CD1c-positive myeloid dendritic cell (primary cell): Measurements from ENCODE around the gene ATP6V0A4.
"Not testable (repeated sequence)": the region's sequence is repeated elsewhere in the genome, so short reads cannot be mapped to it uniquely, and the experiment has no call there.

Experiments used
- DNase-seq: peaks from one replicate; pipeline ENCODE4 v3.0.0-alpha.2; 2016; ENCODE audit errors: extremely low spot score

Gene ATP6V0A4

DNA sequence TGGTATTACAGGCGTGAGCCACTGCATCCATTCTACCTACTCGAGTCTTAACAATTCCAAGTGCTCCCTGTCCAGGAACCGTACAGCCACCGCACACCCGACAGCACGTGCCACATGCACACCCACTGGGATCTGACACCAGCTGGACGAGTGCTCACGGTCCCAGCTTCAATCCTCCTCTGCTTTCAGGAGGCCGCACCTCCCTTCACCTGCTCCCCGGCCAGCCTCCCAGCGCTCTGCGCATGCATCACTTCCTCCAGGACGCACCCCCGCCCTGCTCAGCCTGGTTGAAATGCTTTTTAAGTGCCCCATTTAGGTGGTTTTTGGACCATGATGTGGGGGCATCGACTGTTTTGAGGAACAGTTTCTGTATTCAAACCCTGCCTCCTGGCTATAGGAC, 47.5 kb downstream of the ATP6V0A4 start:
- no peak for DNase-seq

DNA sequence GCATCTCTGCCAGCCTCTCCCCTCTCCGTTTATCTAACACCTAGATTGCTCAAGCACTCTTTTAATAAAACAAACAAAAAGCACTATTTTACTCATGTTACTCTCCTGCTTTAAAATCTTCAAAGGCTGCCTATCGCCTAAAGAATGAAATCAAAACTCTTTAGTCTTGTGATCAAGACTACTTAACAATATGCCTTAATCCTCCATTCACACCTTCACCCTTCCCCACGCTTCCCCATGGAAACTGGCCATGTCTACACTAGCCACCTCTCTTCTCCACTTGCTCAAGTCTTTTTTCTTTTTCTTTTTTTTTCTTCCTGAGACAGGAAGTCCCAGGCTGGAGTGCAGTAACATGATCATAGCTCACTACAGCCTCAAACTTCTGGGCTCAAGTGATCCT, 48.0 kb downstream of the ATP6V0A4 start:
- no peak for DNase-seq

DNA sequence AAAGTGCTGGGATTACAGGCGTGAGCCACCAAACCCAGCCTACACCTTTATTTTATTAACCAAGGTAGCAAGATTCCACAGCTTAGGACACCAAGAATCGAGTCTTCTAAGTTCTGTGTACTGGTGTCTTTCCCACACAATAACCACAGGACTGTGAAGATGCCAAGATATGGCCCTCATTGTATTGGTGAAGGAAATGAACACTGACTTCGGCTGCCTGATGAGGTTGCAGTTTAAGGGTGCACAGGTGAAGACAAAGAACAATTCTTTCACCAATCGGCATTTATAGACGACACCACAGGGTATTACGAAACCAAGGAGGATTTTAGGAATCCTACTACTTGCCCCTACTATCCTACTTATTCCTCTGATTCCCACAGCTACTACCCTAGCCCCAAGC, 49.3 kb downstream of the ATP6V0A4 start:
- no peak for DNase-seq

- DNase-seq: no peak
Observed at GRCh38 chr7:138746073-138746472, 51.9 kb downstream of the ATP6V0A4 start.

DNA sequence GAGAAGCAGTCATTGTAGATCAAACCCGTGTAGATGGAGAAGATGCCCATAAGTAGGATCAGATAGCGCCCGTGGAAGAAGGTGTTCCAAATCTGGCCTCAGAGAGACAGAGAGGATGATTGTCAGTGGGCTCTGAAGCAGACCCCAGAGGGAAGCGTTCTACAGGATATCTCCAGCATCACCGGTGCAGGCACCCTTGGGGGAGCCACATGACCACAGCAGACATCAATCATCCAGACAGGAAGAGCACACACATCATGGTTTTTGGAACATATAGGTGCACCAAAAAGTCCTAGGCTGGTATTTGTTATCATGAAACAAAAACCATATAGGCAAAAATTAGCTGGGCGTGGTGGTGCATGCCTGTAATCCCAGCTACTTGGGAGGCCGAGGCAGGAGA, 52.8 kb downstream of the ATP6V0A4 start:
- no peak for DNase-seq

DNA sequence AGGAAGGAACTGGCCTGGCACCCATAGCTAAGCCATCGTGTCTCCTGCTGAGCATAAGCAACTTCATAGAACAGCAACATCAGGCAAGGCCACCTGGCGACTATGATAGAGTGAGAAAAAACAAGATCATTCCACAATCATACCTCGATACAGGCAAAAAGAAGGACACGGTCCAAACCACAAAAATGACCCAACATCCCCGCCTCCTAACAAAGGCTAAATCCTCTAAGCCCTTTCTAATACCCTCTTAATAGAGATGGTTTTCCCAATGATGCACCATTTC, 56.6 kb downstream of the ATP6V0A4 start:
- DNase-seq: no peak

DNA sequence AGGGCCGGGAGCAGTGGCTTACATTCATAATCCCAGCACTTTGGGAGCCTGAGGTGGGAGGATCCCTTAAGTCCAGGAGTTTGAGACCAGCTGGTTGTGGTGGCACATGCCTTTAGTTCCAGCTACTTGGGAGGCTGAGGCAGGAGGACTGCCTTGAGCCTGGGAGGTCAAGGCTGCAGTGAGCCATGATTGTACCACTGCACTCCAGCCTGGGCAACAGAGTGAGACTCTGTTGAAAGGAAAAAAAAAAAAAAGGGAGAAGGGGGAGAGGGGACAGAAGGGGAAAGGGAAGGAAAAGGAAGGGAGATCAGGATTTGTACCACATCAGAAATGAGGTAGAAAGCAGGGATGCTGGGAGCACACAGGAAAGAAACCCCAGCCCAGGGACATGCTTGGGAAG, 58.1 kb downstream of the ATP6V0A4 start:
- DNase-seq: no peak

DNA sequence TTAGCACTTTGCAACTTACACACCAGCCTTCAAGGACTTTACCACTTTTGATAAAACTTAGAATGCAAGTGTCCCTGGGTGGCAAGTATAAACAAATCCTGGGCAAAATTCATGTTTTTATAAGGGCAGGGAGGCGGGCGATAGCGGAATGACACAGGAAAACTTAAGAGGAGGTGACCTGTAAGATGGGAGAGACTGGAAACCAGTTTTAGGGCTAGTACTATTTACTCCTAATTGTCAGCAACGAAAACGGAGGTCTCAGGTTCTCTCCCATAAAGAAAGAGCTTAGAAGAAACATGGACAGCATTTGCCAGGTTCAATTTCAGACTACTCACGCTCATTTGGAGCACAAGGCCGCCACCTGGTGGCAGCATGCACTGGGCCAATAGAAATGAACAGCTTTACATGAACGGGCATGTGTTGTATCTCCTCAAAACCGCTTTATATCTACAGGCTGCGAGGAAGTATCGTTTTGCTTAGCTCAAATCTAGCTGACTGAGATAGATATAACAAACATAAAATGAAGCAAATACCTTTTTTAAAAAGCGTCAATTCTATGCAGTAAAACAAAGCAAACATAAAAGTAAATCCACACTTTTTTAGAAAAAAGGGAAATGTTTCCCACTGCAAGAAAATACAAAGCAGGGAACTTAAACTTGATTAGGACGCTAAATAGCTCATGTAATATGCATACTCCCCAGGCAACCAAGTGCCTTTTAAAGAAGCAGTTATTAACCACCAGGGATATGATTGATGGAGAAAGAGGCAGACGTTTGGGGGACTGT, 59.3 kb downstream of the ATP6V0A4 start:
- DNase-seq: peak; percentile 83

- no peak for DNase-seq
Observed at GRCh38 chr7:138738114-138738513, 59.9 kb downstream of the ATP6V0A4 start.

DNA sequence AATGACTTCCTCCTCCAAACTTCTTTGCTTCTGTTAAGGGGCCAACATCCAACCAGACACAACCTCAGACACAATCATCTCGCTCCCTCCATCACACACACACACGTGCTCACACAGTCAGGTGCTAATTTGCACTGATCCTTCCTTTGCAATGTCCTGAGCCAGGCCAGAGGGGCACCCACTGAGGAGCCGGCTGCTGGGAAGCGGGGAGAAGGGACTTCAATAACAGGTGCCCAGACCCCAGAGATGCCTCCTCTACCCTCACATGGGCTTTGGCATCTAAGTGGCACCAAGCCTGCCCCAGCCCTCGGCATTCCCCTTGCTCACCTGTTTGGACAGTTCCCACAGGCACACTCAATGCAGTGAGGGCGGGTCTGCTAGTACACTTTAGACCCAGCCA, 62.6 kb downstream of the ATP6V0A4 start:
- no peak for DNase-seq

DNA sequence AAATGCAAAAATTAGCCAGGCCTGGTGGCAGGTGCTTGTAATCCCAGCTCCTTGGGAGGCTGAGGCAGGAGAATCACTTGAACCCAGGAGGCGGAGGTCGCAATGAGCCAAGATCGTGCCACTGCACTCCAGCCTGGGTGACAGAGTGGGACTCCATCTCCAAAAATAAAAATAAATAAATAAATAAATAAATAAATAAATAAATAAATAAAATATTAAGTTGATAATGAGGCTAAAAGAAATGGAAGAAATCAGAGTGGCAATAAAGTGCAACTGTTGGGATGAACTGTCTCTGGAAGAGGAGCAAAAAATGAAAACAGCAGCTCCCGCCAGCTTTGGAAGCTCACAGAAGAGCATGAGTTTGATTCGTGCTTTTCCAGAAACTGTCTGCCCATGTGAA, 66.3 kb downstream of the ATP6V0A4 start:
- DNase-seq: not testable (repeated sequence)

DNA sequence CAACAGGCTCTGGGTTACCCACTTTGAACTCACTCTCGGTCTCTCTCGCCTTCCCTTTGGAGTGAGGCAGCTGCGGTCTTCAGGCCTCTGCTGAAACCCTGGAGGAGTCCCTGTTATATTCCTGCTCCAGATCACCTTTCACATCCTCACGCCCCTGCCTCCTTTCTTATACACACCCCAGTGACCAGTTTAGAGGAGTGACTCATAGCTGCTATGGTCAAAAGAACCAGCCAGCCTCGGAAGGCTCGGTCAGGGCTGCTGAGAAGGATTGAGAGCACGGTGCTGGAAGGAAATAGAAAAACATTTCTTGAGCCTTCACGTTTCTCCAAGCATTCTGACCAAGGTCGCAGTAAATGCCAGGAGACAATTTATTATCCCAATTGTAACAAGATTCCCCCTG, 68.6 kb downstream of the ATP6V0A4 start:
- no peak for DNase-seq

GRCh38 chr7:138727336-138728099, 70.5 kb downstream of the ATP6V0A4 start:
- DNase-seq: no peak

GRCh38 chr7:138726288-138726687, 71.7 kb downstream of the ATP6V0A4 start:
- no peak for DNase-seq

- DNase-seq: no peak
Observed at GRCh38 chr7:138720286-138720685, 77.7 kb downstream of the ATP6V0A4 start.

DNA sequence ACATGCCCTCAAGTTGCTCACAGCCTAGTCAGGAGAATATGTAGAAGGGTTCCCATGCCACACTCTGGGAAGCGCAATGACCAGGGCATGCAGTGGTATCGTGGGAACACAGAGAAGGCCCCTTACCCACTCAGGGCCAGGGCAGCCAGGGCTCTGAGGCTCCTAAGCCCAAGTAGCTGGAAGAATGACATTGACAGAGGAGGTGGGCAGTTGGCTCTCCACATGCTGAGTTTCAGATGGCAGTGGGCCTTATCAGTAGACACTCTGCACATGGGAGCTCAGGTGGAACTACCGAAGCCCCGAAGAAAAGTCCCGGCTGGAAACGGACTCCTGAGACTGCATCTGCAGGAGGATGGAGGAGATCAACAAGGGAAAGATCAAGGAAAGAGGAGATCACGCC, 81.1 kb downstream of the ATP6V0A4 start:
- DNase-seq: no peak

- DNase-seq: no peak
Observed at GRCh38 chr7:138713191-138713590, 84.8 kb downstream of the ATP6V0A4 start.

GRCh38 chr7:138712652-138713051, 85.3 kb downstream of the ATP6V0A4 start:
- DNase-seq: no peak

DNA sequence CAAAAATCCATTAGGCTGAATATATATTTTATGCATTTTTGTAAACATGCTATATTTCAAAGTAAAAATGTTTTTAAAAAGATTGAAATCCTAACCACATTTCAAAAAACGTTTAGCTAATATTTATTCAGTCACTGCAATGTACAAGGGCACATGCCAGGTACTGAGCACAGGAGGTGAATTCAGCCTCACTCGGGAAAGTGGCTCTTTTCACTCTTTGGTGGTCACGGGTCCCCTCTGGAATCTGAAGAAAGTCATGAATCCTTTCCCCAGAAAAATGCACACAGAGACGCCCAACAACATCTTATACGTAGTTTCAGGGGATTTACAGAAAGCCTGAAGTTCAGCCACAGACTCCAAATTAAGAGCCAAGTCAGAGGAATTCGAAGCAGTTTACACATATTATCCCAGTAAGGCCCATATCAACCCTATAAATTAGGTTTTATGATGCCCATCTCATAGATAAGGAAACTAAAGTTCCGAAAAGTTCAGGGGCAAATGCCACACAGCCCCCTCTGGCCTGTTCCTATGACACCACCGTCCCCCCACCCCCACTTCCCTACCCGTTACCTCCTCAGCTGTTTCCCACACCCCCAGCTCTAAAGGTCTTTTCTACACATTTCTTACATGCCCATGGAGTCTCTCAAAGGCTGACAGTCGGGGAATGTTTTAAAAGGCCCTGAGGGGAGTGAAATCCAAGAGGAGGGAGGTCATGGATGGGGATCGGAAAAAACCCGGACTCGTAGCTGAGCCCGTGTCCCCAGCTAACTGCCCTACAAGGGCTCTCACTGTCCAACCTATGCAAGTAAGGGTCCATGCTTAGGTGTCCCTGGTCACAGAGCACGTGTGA, 87.2 kb downstream of the ATP6V0A4 start:
- no peak for DNase-seq

- DNase-seq: peak; percentile 16
Observed at GRCh38 chr7:138705167-138705566, 92.8 kb downstream of the ATP6V0A4 start.

DNA sequence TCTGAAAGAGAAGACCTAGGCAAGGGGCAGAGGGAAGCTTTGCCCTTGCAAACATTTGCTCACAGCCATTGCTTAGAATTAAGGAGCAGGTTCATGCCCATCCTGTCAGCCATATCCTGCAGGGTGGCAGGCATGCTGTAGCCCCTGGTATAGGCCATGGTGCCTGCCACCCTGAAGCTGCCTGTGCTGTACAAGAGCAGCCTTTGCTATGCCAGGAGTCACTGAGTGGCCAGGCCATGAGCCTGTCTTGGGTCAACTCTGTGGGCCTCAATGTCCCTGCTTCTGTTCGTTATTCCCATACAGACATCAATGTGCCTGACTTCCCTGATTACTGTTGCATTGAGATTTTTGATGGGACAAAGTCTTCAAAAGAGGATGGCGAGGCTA, 96.5 kb downstream of the ATP6V0A4 start:
- DNase-seq: no peak

- DNase-seq: no peak
Observed at GRCh38 chr7:138700857-138701536, 97.0 kb downstream of the ATP6V0A4 start, which contains the start of gene SVOPL. TSS of gene SVOPL (minus strand) at chr7:138701362. CDS start at chr7:138679045, 22,317 bp downstream.
